ENCODE results near the gene FOLR2.

FOLR2 gene

DNA sequence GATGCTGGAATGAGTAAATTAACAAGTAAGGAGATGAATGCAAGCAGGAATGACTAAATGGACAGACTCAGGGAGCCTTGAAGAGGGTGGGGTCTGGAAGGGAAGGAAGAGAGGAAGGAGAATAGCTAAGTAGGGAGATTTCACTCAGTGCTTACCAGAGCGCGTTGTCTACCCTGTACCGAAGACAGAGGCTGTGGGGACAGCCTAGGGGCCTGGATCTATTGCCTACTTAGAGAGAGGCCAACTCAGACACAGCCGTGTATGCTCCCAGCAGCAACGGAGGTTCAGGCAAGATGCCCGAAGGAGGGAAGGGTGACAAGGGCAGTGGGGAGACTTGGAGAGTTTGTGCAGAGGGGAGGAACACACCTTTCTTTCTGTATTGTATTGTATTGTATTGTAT is at the start of gene FOLR2:
TSS of gene FOLR2 (plus strand) at position 157 of the 400 bp plus-strand sequence. CDS start 1,791 bp downstream, outside the sequence.
- TF ChIP-seq, protein P1, sequence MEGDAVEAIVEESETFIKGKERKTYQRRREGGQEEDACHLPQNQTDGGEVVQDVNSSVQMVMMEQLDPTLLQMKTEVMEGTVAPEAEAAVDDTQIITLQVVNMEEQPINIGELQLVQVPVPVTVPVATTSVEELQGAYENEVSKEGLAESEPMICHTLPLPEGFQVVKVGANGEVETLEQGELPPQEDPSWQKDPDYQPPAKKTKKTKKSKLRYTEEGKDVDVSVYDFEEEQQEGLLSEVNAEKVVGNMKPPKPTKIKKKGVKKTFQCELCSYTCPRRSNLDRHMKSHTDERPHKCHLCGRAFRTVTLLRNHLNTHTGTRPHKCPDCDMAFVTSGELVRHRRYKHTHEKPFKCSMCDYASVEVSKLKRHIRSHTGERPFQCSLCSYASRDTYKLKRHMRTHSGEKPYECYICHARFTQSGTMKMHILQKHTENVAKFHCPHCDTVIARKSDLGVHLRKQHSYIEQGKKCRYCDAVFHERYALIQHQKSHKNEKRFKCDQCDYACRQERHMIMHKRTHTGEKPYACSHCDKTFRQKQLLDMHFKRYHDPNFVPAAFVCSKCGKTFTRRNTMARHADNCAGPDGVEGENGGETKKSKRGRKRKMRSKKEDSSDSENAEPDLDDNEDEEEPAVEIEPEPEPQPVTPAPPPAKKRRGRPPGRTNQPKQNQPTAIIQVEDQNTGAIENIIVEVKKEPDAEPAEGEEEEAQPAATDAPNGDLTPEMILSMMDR (IDR thresholded peaks at IDR 0.05): no peak

DNA sequence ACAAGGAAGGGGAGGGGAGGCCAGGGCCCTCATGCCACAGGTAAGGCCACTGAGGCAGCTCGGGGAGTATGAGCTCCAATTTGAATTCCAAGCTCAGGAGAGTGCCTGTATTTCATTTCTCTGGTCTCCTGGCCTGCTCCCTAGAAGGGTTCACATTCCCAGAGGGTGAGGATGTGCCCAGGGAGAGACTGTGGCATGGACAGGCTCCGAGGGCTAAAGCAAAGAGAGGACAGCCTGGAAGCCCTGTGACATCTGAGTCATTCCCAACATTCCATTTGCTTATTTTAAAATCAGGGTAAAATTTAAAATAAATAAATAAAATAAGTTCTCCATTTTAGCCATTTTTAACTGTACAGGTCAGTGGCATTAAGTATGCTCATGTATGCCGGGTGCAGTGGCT is 43.3 kb upstream of the FOLR2 start:
- TF ChIP-seq, protein P1 (IDR thresholded peaks at IDR 0.05): no peak

- TF ChIP-seq, protein P1 (IDR thresholded peaks at IDR 0.05): no peak
These were observed 42.1 kb upstream of the FOLR2 start for GRCh38 chr11:72174302-72175070.

DNA sequence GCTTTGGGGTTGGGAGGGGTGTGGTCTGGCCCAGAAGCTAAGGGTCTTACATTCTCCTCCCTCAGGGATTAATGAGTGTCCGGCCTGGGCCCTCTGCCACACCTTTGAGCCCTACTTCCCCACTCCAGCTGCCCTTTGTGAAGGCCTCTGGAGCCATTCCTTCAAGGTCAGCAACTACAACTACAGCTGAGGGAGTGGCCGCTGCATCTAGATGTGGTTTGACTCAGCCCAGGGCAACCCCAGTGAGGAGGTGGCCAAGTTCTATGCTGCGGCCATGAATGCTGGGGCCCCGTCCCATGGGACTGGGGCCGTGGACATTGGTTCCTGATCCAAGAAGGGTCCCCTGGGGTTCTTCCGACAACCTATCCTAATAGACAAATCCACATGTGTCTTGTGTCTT is 38.9 kb upstream of the FOLR2 start:
- TF ChIP-seq, protein P1 (IDR thresholded peaks at IDR 0.05): no peak

DNA sequence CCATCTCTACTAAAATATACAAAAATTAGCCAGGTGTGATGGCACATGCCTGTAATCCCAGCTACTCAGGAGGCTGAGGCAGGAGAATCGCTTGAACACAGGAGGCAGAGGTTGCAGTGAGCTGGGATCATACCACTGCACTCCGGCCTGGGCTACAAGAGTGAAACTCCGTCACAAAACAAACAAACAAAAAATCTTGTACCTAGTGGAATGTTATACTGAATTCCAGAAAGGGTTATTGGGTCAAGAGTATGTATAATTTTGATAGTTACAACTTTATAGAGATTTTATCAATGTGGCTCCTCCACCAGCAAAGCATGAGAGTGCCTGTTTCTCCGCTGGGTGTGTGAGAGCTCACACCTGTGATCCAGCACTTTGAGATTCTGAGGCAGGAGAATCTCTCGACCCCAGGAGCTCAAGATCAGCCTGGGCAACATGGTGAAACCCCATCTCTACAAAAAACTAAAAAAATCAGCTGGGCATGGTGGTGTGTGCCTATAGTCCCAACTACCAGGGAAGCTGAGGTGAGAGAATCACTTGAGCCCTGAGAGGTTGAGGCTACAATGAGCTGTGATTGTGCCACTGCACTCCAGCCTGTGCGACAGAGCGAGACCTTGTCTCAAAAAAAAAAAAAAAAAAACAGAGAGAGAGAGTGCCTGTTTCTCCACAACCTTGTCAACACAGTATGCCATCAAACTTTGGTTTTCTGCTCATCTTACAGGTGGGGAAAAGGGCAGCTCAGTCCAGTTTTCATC is 37.4 kb upstream of the FOLR2 start:
- TF ChIP-seq, protein P1 (IDR thresholded peaks at IDR 0.05): no peak

GRCh38 chr11:72179804-72180396 is 36.7 kb upstream of the FOLR2 start:
- TF ChIP-seq, protein P1 (IDR thresholded peaks at IDR 0.05): no peak

GRCh38 chr11:72188267-72188666 is 28.3 kb upstream of the FOLR2 start:
- TF ChIP-seq, protein P1 (IDR thresholded peaks at IDR 0.05): no peak
